ENCODE measurements around the gene SLC35E1.

Gene SLC35E1

GRCh38 chr19:16591803-16592556, 19.8 kb upstream of the SLC35E1 start:
- DNase-seq (ENCODE audit: extremely low read depth, insufficient read length) = no peak
- Histone ChIP-seq H3K36me3 (ENCODE audit: control insufficient read depth, insufficient read depth, low read length) (no peaks in the 10 kb centered on the region), H3K4me3 (replicated peaks; ENCODE audit: low read depth, low read length) (no peak overlapping the region), H3K27me3 (replicated peaks; ENCODE audit: control insufficient read depth, insufficient read depth, low read length) (no peaks in the 10 kb centered on the region)
- TF ChIP-seq CTCF (IDR thresholded peaks at IDR 0.05; ENCODE audit: insufficient read depth, low read length, poor library complexity, severe bottlenecking) = no peak

- H3K27me3 ChIP-seq (replicated peaks; ENCODE audit: control insufficient read depth, insufficient read depth, low read length) = no peaks in the 10 kb centered on the region
- no peak for TF ChIP-seq CTCF (IDR thresholded peaks at IDR 0.05; ENCODE audit: insufficient read depth, low read length, poor library complexity, severe bottlenecking)
- no peak overlapping the region for H3K4me3 ChIP-seq (replicated peaks; ENCODE audit: low read depth, low read length)
- DNase-seq (ENCODE audit: extremely low read depth, insufficient read length) = no peak
- H3K36me3 ChIP-seq (ENCODE audit: control insufficient read depth, insufficient read depth, low read length) = no peaks in the 10 kb centered on the region
These were observed 18.9 kb upstream of the SLC35E1 start for GRCh38 chr19:16590876-16591802.

GRCh38 chr19:16589917-16590316, 17.7 kb upstream of the SLC35E1 start:
- TF ChIP-seq CTCF (IDR thresholded peaks at IDR 0.05; ENCODE audit: insufficient read depth, low read length, poor library complexity, severe bottlenecking) = no peak
- DNase-seq (ENCODE audit: extremely low read depth, insufficient read length) = no peak
- no peaks in the 10 kb centered on the region for H3K27me3 ChIP-seq (replicated peaks; ENCODE audit: control insufficient read depth, insufficient read depth, low read length)
- H3K4me3 ChIP-seq (replicated peaks; ENCODE audit: low read depth, low read length) = no peak overlapping the region
- H3K36me3 ChIP-seq (ENCODE audit: control insufficient read depth, insufficient read depth, low read length) = no peaks in the 10 kb centered on the region; the same call in 1 of the 2 replicates

- H3K4me3 ChIP-seq (replicated peaks; ENCODE audit: low read depth, low read length) = peak overlapping the region; percentile 83
- no peaks in the 10 kb centered on the region for H3K27me3 ChIP-seq (replicated peaks; ENCODE audit: control insufficient read depth, insufficient read depth, low read length)
- H3K36me3 ChIP-seq (ENCODE audit: control insufficient read depth, insufficient read depth, low read length) = no peaks in the 10 kb centered on the region; the same call in 1 of the 2 replicates
- no peak for TF ChIP-seq CTCF (IDR thresholded peaks at IDR 0.05; ENCODE audit: insufficient read depth, low read length, poor library complexity, severe bottlenecking)
- DNase-seq (ENCODE audit: extremely low read depth, insufficient read length) = no peak
These were observed 16.8 kb upstream of the SLC35E1 start for GRCh38 chr19:16588824-16589577.
